Peyer's patch (tissue), 4 donors: ENCODE measurements around the gene MPP2.

Source experiments
- POLR2A ChIP-seq, 2 donors: fragments of 450-650 bp; IDR thresholded peaks; one replicate each; pipeline ENCODE4 v1.5.1; 2017; ENCODE audit warnings: antibody characterized with exemption in 2 of 2, mild to moderate bottlenecking in 2 of 2, moderate library complexity in 2 of 2
- TF ChIP-seq, protein P1 (sequence below), 6 experiments: fragments of 450-650 bp in 4 of 6; fragments of 200-600 bp in 2 of 6; sonication (generic) in 1 of 6; IDR thresholded peaks; one replicate each; pipeline ENCODE4 v1.5.1; 2017 to 2019; ENCODE audit warnings: antibody characterized with exemption in 6 of 6, mild to moderate bottlenecking in 3 of 6, moderate library complexity in 1 of 6

DNA sequence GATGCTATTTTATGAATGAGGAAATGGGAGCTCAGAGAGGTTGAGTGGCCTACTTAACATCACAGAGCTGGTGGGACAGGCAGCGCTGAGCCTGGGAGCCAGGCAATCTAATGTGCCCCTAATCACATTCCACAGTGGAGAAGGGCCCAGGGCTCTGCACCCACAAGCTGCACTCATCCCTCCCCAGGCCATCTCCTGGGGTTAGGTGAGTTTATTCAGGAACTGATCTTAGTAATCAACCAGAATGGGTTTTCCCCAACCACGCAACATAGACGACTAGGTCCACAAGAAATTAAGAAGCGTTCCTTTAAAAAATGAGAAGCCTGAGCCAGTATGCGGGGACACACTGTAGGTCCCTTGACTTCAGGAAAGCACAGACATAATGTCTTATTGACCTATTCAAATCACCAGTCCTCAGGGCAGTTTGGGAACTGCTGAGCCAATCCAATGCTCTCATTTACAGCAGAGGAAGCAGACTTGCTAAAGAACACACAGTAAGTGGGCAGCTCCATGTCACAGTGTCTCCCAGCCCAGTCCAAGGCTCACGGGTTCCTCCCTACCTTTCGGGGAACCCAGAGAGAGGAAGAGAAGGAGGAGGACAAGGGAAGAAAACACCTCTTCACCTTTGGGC is 76.7 kb downstream of the MPP2 start:
- TF ChIP-seq, protein P1, sequence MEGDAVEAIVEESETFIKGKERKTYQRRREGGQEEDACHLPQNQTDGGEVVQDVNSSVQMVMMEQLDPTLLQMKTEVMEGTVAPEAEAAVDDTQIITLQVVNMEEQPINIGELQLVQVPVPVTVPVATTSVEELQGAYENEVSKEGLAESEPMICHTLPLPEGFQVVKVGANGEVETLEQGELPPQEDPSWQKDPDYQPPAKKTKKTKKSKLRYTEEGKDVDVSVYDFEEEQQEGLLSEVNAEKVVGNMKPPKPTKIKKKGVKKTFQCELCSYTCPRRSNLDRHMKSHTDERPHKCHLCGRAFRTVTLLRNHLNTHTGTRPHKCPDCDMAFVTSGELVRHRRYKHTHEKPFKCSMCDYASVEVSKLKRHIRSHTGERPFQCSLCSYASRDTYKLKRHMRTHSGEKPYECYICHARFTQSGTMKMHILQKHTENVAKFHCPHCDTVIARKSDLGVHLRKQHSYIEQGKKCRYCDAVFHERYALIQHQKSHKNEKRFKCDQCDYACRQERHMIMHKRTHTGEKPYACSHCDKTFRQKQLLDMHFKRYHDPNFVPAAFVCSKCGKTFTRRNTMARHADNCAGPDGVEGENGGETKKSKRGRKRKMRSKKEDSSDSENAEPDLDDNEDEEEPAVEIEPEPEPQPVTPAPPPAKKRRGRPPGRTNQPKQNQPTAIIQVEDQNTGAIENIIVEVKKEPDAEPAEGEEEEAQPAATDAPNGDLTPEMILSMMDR (IDR thresholded peaks at IDR 0.05) = no peak
- TF ChIP-seq POLR2A (IDR thresholded peaks at IDR 0.05) = no peak
